ENCODE measurements around the gene CNTNAP2. TPM values are rescaled to one million over a fixed set of nuclear protein-coding genes. Genes with fewer than 3 reads are reported as not detected.

CNTNAP2 gene
- total and polyA plus RNA-seq, 2 of the 8 experiments (the other 6 are each of a cell fraction or from before 2014, with no cell fraction given) = 27.9 to 71.0 TPM

DNA sequence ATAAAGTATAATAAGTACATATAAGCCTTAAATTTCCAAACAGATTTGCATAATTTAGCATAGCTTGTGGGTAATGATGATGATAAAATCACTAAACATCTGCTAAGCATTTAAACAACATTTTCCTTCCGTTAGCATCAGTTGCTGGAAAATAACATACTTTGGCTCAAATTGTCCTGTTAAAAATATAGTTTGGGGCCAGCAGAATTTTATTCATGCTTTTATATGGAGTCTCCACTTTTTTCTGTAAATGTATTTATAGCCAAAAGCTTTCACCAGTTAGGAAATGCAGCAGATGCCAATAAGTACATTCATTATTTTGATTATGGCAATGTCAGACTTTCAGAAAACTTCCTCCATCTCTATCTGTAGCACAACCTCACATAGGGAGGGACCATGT is 107.2 kb downstream of the CNTNAP2 start (continued):
- no peak for TF ChIP-seq EZH2 (IDR thresholded peaks at IDR 0.05; ENCODE audit: low read depth, low read length, severe bottlenecking)
- TF ChIP-seq FOSL1 (IDR thresholded peaks at IDR 0.05; ENCODE audit: insufficient read depth, low read depth, low read length) = no peak
- TF ChIP-seq CBX5 (IDR thresholded peaks at IDR 0.05; ENCODE audit: low read depth, low read length) = no peak
- TF ChIP-seq, protein P1, sequence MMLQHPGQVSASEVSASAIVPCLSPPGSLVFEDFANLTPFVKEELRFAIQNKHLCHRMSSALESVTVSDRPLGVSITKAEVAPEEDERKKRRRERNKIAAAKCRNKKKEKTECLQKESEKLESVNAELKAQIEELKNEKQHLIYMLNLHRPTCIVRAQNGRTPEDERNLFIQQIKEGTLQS (IDR thresholded peaks at IDR 0.05; ENCODE audit: insufficient read depth, low read depth, low read length) = no peak
- TF ChIP-seq CEBPB (IDR thresholded peaks at IDR 0.05; ENCODE audit: low read depth, low read length) = no peak
- no peak for TF ChIP-seq HDAC6 (IDR thresholded peaks at IDR 0.05; ENCODE audit: low read depth, low read length)
- TF ChIP-seq, protein P2, sequence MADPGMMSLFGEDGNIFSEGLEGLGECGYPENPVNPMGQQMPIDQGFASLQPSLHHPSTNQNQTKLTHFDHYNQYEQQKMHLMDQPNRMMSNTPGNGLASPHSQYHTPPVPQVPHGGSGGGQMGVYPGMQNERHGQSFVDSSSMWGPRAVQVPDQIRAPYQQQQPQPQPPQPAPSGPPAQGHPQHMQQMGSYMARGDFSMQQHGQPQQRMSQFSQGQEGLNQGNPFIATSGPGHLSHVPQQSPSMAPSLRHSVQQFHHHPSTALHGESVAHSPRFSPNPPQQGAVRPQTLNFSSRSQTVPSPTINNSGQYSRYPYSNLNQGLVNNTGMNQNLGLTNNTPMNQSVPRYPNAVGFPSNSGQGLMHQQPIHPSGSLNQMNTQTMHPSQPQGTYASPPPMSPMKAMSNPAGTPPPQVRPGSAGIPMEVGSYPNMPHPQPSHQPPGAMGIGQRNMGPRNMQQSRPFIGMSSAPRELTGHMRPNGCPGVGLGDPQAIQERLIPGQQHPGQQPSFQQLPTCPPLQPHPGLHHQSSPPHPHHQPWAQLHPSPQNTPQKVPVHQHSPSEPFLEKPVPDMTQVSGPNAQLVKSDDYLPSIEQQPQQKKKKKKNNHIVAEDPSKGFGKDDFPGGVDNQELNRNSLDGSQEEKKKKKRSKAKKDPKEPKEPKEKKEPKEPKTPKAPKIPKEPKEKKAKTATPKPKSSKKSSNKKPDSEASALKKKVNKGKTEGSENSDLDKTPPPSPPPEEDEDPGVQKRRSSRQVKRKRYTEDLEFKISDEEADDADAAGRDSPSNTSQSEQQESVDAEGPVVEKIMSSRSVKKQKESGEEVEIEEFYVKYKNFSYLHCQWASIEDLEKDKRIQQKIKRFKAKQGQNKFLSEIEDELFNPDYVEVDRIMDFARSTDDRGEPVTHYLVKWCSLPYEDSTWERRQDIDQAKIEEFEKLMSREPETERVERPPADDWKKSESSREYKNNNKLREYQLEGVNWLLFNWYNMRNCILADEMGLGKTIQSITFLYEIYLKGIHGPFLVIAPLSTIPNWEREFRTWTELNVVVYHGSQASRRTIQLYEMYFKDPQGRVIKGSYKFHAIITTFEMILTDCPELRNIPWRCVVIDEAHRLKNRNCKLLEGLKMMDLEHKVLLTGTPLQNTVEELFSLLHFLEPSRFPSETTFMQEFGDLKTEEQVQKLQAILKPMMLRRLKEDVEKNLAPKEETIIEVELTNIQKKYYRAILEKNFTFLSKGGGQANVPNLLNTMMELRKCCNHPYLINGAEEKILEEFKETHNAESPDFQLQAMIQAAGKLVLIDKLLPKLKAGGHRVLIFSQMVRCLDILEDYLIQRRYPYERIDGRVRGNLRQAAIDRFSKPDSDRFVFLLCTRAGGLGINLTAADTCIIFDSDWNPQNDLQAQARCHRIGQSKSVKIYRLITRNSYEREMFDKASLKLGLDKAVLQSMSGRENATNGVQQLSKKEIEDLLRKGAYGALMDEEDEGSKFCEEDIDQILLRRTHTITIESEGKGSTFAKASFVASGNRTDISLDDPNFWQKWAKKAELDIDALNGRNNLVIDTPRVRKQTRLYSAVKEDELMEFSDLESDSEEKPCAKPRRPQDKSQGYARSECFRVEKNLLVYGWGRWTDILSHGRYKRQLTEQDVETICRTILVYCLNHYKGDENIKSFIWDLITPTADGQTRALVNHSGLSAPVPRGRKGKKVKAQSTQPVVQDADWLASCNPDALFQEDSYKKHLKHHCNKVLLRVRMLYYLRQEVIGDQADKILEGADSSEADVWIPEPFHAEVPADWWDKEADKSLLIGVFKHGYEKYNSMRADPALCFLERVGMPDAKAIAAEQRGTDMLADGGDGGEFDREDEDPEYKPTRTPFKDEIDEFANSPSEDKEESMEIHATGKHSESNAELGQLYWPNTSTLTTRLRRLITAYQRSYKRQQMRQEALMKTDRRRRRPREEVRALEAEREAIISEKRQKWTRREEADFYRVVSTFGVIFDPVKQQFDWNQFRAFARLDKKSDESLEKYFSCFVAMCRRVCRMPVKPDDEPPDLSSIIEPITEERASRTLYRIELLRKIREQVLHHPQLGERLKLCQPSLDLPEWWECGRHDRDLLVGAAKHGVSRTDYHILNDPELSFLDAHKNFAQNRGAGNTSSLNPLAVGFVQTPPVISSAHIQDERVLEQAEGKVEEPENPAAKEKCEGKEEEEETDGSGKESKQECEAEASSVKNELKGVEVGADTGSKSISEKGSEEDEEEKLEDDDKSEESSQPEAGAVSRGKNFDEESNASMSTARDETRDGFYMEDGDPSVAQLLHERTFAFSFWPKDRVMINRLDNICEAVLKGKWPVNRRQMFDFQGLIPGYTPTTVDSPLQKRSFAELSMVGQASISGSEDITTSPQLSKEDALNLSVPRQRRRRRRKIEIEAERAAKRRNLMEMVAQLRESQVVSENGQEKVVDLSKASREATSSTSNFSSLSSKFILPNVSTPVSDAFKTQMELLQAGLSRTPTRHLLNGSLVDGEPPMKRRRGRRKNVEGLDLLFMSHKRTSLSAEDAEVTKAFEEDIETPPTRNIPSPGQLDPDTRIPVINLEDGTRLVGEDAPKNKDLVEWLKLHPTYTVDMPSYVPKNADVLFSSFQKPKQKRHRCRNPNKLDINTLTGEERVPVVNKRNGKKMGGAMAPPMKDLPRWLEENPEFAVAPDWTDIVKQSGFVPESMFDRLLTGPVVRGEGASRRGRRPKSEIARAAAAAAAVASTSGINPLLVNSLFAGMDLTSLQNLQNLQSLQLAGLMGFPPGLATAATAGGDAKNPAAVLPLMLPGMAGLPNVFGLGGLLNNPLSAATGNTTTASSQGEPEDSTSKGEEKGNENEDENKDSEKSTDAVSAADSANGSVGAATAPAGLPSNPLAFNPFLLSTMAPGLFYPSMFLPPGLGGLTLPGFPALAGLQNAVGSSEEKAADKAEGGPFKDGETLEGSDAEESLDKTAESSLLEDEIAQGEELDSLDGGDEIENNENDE (IDR thresholded peaks at IDR 0.05; ENCODE audit: insufficient replicate concordance, low read length) = no peak
- no peak for TF ChIP-seq TAF7 (optimal IDR thresholded peaks at IDR 0.05; ENCODE audit: borderline replicate concordance, low read depth, low read length)
